Measurements from ENCODE around the gene TSNAXIP1. TPM values are rescaled to one million over a fixed set of nuclear protein-coding genes. Genes with fewer than 3 reads are reported as not detected.

The TSNAXIP1 gene
- total and polyA plus RNA-seq, 2 donors (not counting 1 experiment from before 2014, with no cell fraction given) = 0.97 to 1.2 TPM

- POLR2A ChIA-PET = interaction anchor here (1.0 kb wide), 1 partner anchor 267 kb away, joined by 8 read pairs; no protein-coding TSS in a partner anchor
Observed at GRCh38 chr16:67814567-67814966, 7.9 kb downstream of the TSNAXIP1 start.

More at GRCh38 chr16:67814567-67814966, 7.9 kb downstream of the TSNAXIP1 start:
- H3K79me2 ChIP-seq (ENCODE audit: control insufficient read depth, insufficient read depth, low read length) = no peaks in the 10 kb centered on the region
- H3K4me1 ChIP-seq (ENCODE audit: control insufficient read depth in 2 of 2, insufficient read depth in 2 of 2, low read length in 2 of 2) = peaks cover 0 to 7% of the 10 kb centered on the region in 2 donors
- peaks cover 6% of the 10 kb centered on the region for H3K4me1 Mint-ChIP-seq
- no peak overlapping the region for H3K4me3 Mint-ChIP-seq
- no peak overlapping the region for H3K27ac Mint-ChIP-seq
- no peak overlapping the region for H3K4me2 ChIP-seq (replicated peaks; ENCODE audit: low read depth, low read length, poor library complexity, severe bottlenecking)
- no peak for ATAC-seq (ENCODE audit: low read depth)
- no peaks in the 10 kb centered on the region for H3K27me3 Mint-ChIP-seq
- H4K20me1 ChIP-seq (ENCODE audit: control insufficient read depth, insufficient read depth, low read length, poor library complexity, severe bottlenecking) = no peaks in the 10 kb centered on the region
- no peaks in the 10 kb centered on the region for H3K9me3 Mint-ChIP-seq (ENCODE audit: insufficient read depth)
- no peak for DNase-seq
- CTCF ChIA-PET = interaction anchor here (0.7 to 3.4 kb wide), 14 partner anchors 7 to 414 kb away, joined by 3 to 48 read pairs (median 10); partner anchors contain the start of genes RANBP10 and TSNAXIP1
- H3K27ac ChIP-seq (ENCODE audit: low read length in 2 of 2) = no peak overlapping the region
- no peaks in the 10 kb centered on the region for H3K36me3 ChIP-seq (replicated peaks in 1 of 2; ENCODE audit: control extremely low read depth in 1 of 2, control insufficient read depth in 1 of 2, extremely low read depth in 1 of 2, insufficient read depth in 2 of 2, low read length in 1 of 2)
- intact Hi-C loops (cut with micrococcal nuclease) = no loop called here
- no peak for TF ChIP-seq CTCF (IDR thresholded peaks at IDR 0.05)
- TF ChIP-seq EZH2 (IDR thresholded peaks at IDR 0.05; ENCODE audit: borderline replicate concordance, insufficient read depth, low read depth, low read length, poor library complexity, severe bottlenecking) = no peak
- WGBS (ENCODE audit: insufficient coverage) = 100% methylated on average over 2 of the region's 8 CpGs
- no peak overlapping the region for H2AFZ ChIP-seq (ENCODE audit: insufficient read depth, low read depth, low read length, poor library complexity, severe bottlenecking)
- H3K9me3 ChIP-seq (ENCODE audit: control extremely low read depth in 1 of 3, control insufficient read depth in 2 of 3, insufficient read depth in 1 of 3, low read length in 2 of 3) = no peaks in the 10 kb centered on the region
- H3K27me3 ChIP-seq (replicated peaks in 1 of 4; ENCODE audit: control extremely low read depth in 1 of 4, control insufficient read depth in 3 of 4, insufficient read depth in 4 of 4, low read length in 3 of 4) = no peaks in the 10 kb centered on the region
- H3K4me3 ChIP-seq (ENCODE audit: control extremely low read depth in 1 of 5, extremely low read depth in 1 of 5, insufficient read depth in 1 of 5, low read depth in 2 of 5, low read length in 4 of 5) = no peak overlapping the region
- H3K9ac ChIP-seq (ENCODE audit: low read length) = no peak overlapping the region

Data from B cell (primary cell).